GM19099 (cell line): ENCODE data around the gene PPL.

Source experiments
- POLR2A ChIP-seq: IDR thresholded peaks from 3 replicates; pipeline ENCODE4 v1.6.1; 2011; ENCODE audit warnings: low read depth; ENCODE audit not compliant: insufficient read length; ENCODE audit errors: extremely low read depth

Gene PPL

DNA sequence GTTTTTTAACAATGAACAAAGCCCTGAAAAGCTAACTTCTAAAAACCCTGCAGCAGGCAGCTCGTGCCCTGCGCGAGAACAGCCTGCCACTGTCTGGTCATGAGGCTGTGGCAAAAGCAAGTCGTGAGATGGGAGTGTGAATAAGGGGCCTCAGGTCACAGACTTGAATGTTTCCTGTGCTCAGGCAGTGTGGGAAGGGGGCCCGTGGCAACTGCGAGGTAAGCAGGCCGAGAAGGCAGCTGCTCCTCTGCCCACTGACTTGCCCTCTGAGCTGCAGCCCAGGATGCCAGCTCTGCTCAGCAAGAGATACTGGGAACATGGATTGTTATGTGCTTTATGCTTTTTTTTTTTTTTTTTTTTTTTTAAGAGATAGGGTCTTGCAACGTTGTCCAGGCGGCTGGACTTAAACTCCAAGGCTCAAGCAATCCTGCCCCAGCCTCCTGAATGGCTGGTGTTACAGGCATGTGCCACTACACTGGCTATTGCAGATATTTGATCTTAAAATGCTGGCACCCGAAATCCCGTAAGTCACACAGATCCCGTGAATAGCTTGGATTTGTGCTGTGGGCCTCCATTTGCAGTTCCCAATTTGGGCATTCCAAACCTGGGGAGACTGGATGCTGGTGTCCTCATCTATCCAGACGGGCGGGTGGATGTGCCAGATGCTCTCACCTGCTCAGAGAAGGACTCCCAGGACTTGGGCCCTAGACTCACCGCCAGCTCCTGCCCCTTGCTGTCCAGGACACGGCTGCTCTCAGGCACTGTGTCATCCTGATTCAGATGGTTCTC, 45.7 kb downstream of the PPL start:
- TF ChIP-seq POLR2A, result no peak

DNA sequence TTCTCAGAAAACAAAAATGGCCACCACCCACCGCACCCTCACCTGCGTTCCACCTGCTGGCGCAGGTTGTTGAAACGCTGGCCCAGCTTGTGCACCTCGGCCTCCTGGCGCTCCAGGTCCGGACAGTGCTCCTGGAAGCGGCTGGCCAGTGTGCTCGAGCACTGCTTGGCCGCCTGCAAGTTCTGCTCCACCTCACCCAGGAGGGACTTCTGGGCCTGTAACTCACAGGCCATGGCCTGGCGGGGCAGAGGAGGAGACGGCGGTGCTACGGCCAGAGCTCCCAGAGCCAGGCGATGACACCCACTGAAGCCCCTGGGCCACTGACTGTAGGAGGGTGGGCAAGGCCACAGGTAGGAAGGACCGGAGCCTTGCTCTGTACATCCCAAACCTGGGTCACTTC, 46.3 kb downstream of the PPL start:
- TF ChIP-seq POLR2A, result no peak

DNA sequence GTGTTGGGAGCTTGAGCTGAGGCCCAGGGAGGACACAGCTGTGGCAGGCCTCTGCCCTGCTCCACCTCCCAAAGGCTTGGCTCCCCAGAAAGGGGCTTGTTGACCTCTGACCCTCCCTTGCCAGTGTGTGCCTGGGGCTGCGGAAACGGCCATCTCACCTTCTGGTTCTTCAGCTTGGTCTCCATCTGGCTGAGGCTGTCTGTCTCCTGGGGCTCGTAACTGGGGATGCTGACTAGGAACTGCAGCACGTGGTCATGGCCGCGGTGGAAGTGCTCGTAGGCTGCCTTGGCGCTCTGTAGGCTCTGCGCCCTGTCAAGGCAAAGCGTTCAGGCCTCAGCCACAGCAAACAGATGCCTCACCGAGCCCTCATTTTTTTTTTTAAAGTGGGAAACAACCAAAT, 46.9 kb downstream of the PPL start:
- TF ChIP-seq POLR2A, result no peak

DNA sequence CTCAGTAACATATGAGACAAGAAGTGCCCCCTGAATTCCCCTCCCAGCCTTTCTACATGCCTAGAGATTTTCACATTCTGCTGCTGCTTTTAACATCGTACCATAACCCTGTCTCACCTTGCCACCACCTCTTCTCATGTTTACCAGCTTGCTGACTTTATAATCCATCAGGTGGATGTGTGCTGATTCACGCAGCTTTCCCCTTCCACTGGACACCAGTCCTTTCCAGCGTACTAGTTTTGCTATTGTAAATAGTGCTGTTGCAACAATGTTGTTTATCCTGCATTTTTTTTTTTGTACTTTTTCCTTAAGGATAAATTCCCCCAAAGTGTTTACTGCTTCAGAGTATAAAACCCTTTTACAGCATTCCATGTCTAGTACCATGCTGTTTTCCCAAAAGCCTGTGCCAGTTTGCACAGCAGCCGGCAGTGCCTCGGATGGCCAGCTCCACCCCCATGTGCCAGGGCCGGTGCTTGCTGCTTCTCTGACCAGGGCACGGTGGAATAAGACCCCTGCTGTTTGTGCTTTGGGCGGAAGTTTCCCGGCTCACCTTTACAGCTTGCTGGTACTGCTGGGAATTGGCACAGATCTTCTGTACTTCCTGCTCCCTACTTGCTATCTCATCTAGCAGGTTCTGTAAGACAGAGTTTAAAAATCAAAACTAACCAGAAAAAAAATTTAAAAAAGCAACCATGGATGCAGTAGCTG, 48.4 kb downstream of the PPL start:
- TF ChIP-seq POLR2A, result no peak

DNA sequence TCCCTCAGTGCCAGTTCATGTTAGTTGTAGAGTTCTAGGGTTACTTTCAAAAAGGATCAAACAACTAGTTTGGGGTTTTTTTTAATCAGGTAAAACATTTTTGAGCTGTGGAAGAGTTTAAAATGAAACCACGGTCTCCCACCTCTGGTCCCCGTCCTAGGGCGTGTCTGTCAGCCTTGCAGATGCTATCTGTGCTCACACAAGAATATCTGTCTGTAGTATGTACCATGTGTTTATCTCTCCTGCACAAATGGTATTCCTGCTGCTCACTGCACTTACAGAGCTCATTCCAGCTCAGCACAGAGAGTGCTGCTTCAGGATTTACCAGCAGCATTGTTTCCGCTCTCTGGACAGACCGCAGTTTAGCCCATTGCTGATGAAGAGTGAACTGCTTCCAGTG, 50.8 kb downstream of the PPL start:
- no peak for TF ChIP-seq POLR2A

DNA sequence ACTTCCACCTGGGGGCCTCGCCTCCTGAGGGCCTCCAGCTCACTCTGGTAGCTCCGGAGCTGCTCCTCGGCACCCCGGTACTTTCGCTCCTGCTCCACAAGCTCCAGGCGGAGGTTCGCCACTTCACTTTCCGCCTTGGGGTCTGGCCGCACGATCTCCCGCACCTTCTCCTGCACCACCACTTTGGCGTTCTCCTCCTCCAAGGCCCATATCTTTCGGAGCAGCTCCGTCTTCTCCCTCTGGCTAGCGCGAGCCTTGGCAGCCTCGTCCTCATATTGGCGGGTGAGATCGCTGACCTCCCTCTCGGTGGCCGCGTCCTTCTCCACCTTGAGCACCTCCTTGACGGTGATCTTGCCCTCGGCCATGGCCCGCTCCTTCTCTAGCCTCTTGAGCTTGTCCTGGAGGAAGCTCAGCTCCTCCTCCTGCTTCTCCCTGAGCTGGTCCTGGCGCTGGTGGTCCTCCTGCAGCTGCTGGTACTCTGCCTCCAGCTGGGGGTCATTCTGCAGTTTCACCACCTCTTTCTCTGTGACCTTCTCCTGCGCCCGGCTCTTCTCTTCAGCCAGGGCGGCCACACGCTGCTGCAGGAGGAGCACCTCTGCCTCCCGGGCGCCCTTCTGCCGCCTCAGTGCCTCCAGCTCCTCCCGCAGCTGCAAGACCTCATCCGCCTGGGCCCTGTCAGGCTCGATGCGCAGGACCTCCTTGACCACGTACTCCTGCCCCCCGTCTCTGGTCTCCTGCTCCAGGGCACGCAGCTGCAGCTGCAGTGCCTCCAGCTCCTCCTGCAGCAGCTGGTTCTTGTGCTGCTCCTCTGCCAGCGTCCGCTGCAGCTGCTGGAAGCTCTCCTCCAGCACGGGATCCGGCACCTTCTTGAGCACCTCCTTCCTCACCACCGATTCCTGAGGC, 51.7 kb downstream of the PPL start:
- no peak for TF ChIP-seq POLR2A

DNA sequence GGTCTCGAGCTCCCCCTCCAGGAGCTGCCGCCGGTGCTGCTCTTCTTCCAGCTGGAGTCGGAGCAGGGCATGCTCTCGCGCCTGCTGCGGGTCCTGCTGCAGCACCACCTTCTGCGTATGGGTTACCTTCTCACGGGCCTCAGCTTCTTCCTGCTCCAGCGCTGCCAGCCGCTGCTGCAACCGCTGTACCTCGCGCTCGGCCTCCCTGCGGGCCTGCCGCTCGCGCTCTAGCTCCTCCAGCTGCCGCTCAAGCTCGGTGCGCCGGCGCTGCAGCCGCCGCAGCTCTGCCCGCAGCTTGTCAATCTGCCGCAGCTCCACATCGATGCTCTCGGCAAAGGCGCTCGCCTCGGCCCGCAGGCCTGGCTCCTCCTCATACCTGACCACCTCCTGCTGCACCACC, 52.7 kb downstream of the PPL start:
- TF ChIP-seq POLR2A, result no peak

DNA sequence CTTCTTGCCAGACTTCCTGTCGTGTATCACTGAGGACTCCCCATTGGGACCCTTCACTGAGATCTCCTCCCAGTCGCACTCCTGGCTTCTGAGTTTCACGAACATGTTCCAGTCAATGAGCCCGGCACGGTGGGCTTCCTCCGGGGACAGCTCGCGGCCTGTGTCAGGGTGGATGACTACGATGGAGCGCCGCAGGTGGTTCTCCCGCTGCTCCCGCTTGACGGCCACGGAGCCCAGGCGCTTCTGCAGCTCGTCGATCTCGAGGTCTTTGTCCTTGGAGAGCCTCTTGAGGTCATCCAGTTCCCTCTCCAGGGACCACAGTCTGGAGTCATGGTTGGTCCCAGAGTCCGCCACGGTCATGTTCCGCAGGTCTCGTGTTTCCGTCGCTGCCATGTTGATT, 53.4 kb downstream of the PPL start:
- no peak for TF ChIP-seq POLR2A

DNA sequence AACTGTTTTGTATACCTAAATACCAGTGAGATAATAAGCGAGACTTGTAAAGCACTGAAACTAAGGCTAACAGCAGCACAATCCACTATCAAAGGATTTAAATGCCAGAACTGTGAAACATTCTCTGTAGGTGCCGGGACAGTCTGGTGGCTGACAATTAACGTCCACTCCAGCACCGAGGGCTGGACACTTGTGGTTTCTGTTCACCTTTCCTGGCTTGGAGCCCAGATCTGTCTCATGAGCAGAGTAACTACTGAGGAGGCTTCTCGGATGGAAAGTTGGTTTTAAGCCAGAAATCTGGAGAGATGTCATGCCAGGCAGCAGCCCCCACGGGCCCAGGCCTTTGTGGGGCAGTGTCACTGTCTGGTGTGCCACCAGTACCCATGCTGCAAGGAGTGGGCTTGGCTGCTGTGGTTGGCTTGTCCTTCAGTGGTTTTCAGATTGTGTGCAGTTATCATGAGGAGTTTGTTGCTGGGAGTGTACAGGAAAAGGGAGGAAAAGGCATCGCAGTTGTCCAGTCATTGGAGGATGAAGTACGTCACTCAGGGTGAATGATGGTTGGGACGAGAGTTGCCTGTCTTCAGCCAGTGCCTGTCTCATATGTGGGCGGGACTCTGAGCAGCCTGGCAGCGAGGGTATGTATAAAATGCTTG, 54.2 kb downstream of the PPL start:
- no peak for TF ChIP-seq POLR2A

DNA sequence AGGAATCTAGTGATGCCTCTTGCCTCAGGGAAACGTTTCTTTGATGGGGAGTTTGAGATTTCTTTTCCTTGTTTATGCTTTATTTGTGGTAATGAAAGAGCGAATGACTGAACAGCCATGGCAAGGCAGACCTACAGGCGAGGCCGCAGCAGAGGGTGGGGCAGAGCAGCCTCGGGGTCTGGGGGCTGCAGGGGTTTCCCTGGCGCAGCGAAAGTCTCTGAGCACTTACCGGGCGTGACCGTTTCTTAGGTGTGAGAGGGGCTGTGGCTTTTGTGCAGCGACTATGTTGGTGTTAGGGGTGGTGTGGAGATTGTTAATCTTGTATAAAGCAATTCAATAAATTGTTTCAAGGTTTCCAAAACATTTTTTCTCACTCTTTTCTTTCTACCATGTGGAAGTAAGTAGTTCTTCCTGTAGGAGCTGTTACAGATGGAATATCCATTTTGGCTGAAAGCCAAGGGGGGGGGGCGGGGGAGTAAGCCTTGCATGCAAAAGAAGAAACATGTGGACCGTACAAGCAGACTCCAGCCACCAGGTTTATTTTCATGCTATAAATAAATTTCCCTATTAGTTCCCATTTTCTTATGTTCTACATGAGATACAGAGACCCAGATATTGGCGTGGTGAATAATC, 54.8 kb downstream of the PPL start:
- TF ChIP-seq POLR2A, result no peak

DNA sequence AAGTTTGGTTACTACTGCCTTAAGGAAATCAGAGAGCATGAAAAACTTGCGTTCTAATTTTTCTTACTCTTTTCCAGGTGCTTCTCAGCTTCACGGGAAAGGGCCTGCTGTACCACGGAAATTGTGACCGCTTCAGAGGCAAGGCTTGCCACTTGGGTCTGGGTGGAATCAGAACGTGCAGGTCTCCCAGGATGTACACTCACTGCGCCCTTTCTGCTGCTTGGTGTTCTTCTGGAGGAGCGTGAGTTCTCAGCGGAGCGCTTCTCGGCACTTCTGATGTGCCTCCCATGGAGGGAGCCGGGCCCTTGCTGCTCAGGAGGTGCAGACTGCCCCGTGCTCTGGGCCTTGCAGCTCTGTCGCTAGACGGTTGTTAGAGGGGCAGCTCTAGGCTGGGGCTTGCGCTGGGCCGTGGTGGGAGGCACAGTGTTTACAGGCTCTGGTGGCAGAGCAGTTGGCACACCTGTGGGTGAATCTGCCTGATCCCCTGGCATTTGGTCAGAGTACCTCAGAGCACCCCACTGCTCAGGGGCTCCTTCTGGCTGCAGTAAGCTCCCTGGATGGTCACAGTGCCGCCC, 56.9 kb downstream of the PPL start:
- TF ChIP-seq POLR2A, result no peak

DNA sequence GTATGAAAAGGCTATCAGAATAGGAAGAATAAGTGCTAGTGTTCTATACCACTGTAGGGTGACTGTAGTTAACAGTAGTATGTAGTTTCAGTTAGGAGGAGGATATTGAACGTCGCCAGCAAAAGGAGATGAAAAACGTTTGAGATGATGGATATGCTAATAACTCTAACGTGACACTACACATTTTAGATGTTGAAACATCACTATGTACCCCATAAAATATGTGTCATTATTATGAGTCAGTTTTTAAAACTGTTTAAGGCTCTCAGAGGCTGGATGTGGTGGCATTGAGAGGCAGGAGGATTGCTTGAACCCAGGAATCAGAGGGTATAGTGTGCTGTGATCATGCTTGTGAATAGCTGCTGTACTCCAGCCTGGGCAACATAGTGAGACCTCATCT, 57.9 kb downstream of the PPL start:
- TF ChIP-seq POLR2A, result no peak

DNA sequence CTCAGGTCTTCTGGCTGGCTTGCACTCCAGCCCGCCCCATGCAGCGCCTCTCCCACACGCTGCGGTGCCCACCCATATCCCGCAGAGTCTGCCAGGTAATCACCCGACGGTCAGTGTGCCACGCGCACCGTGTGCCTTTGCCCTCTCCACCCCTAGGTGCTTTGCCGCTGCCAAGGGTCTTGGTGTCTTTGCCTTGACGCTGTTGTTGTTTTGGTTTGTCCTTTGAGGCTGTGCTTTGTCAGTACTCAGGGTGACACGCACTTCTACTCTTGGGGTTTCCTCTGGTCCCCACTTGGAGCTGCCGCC, 59.6 kb downstream of the PPL start:
- TF ChIP-seq POLR2A, result no peak

DNA sequence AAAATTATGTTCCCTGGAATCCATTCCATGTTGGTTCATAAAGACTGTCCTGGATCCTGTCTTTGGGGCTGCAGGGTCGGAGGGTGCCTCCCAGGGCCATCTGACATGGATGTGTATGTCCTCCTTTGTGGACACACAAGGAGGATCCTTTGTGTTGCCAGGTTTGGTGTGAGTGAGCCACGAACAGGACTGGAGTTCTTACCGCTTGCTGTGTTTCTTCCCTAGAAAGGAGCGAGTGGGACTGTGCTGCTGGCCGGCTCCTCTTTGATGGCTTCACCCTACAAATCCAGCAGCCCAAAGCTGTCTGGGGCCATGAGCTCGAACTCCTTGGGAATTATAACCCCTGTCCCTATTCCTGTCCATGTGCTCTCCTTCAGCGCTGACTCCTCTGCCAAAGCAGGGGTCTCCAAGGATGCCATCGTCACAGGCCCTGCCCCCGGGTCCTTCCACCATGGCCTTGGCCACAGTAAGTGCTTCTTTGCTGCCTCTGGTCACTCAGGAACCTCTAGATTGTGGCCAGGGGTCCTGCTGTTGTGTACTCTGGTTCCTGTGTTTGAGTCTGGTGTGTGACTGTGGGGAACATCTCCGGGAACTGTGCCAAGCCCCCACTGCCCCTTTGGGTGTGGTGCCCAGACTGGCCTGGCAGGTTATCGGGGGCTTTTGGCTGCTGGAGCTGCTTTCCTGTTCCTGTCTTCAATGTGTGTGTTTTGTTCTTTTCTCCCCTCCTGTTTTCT, 60.1 kb downstream of the PPL start:
- no peak for TF ChIP-seq POLR2A
